DOHH2 (cell line): Measurements from ENCODE around the gene JDP2.

Experiments used
- EZH2phosphoT487 ChIP-seq: fragments of 200-600 bp; sonication (generic); IDR thresholded peaks from 2 replicates; pipeline ENCODE4 v1.6.1; 2017; ENCODE audit warnings: borderline replicate concordance, mild to moderate bottlenecking, antibody characterized with exemption, low read length, moderate library complexity, mixed read lengths
- TF ChIP-seq, protein P1 (sequence below): fragments of 200-600 bp; sonication (generic); IDR thresholded peaks from one replicate; pipeline ENCODE4 v1.5.1; 2014; ENCODE audit warnings: antibody characterized with exemption, mild to moderate bottlenecking, low read depth, low read length; ENCODE audit not compliant: poor library complexity, severe bottlenecking

- TF ChIP-seq, protein P1, sequence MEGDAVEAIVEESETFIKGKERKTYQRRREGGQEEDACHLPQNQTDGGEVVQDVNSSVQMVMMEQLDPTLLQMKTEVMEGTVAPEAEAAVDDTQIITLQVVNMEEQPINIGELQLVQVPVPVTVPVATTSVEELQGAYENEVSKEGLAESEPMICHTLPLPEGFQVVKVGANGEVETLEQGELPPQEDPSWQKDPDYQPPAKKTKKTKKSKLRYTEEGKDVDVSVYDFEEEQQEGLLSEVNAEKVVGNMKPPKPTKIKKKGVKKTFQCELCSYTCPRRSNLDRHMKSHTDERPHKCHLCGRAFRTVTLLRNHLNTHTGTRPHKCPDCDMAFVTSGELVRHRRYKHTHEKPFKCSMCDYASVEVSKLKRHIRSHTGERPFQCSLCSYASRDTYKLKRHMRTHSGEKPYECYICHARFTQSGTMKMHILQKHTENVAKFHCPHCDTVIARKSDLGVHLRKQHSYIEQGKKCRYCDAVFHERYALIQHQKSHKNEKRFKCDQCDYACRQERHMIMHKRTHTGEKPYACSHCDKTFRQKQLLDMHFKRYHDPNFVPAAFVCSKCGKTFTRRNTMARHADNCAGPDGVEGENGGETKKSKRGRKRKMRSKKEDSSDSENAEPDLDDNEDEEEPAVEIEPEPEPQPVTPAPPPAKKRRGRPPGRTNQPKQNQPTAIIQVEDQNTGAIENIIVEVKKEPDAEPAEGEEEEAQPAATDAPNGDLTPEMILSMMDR: no peak
- no peak for TF ChIP-seq EZH2phosphoT487
Measured at GRCh38 chr14:75449696-75450095, 21.9 kb downstream of the JDP2 start.
